ENCODE data around the gene TNNC1.

Gene TNNC1

DNA sequence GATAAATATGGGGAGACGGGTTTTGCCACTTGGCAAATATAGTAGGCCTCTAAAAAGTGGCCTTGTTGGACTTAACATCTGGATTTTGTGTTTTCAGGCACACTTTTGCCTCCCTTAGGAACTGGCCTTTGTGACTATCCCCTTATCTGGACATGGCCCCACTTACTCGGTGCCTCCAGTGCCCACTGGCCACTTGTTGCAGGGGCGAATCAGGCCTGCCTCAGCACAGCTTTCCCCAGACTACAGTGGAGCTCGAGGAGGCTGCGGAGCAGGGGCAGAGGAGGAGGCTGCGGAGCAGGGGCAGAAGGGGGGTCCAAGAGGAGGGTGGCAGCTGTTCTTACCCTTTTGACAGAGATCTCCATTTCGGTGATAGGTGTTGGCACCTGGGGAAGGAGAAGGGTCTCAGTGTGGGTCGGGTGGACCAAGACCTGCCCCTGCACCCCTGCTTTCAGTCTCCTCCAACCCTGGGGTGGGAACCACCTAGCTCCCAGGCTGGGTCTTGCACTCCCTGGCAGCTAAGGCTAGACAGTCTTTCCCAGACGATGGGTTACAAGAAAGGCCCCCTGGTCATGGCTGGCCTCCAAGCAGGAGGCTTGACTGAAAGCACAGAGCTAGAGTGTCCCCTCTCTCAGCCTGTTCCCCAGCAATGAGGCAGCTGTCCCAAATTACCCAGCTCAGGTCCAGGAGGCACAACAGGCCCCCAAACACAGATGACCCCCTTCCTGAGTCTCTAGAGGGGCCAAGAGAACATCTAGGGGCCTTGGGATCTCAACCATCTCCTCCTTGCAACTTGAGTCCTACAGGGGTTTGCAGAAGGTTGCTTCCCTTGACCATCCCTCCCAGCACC lies 15.0 kb downstream of the TNNC1 start:
- peak in 1 of 2 experiments; percentile 5 for DNase-seq (ENCODE audit: low spot score in 2 of 2)
- Histone ChIP-seq H3K4me1 (no peaks in the 10 kb centered on the region), H3K27me3 (ENCODE audit: low read depth) (no peaks in the 10 kb centered on the region), H3K36me3 (replicated peaks) (no peaks in the 10 kb centered on the region), H3K4me3 (no peak overlapping the region), H3K9me3 (no peaks in the 10 kb centered on the region)
- in situ Hi-C loops (cut with MboI; ENCODE audit: low sequenced_read_pairs): no loop called here

DNA sequence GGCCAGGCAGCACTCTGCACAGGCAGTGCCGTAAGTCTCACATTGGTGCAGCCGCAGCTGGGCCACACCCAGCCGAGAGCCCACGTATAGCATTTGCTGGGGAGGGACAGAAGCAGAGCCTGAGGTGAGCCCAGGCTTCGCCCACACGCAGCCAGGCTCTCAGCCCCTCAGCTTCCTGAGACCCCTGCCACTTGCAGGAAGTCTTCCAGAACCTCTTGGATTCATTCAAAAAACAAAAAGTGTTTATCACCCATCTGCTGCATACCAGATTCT lies 15.8 kb downstream of the TNNC1 start:
- DNase-seq (ENCODE audit: low spot score in 2 of 2): no peak
- H3K9me3 ChIP-seq: no peaks in the 10 kb centered on the region
- in situ Hi-C loops (cut with MboI; ENCODE audit: low sequenced_read_pairs): no loop called here
- H3K27me3 ChIP-seq (ENCODE audit: low read depth): no peaks in the 10 kb centered on the region
- H3K4me1 ChIP-seq: no peaks in the 10 kb centered on the region
- H3K4me3 ChIP-seq: no peak overlapping the region
- no peaks in the 10 kb centered on the region for H3K36me3 ChIP-seq (replicated peaks)

DNA sequence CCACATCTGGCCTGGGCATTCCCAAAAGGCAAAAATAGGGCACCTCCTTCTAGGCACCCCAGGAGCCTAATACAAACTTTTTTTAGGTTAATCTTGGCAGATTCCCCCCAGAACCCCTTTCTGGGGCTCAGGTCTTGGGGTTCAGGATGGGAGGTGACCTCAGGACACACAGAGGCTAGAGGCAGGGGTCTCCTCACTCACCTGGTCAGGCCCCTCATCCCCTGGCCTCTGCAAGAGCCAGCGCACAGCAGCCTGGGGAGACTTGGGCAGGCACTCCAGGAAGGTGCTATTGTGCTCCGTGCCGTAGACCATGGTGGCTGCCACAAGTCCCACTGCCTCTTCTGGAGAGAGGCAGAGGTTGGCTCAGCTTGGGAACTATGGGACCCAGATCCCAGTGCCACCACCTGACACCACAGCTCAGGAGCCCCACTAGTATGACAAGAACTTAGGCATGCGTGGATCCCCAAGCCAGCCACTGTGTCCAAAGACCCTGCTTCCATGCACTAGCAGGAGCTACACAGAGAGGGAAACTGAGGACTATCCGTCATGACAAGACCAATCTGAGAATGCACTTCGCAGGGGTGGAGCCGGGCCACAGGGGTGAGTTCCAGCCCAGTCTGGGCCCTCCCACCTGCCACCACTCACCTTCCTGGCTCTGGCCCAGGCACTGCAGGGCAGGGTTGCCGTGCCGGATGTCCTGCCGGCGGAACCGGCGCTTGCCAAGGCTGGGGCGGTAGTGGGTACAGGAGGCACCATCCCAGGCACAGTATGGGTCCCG lies 16.3 kb downstream of the TNNC1 start:
- in situ Hi-C loops (cut with MboI; ENCODE audit: low sequenced_read_pairs): no loop called here
- Histone ChIP-seq H3K27me3 (ENCODE audit: low read depth) (no peaks in the 10 kb centered on the region), H3K36me3 (replicated peaks) (no peaks in the 10 kb centered on the region), H3K4me3 (no peak overlapping the region), H3K4me1 (no peaks in the 10 kb centered on the region), H3K9me3 (no peaks in the 10 kb centered on the region)
- DNase-seq (ENCODE audit: low spot score in 2 of 2): peak in 1 of 2 experiments; percentile 4

DNA sequence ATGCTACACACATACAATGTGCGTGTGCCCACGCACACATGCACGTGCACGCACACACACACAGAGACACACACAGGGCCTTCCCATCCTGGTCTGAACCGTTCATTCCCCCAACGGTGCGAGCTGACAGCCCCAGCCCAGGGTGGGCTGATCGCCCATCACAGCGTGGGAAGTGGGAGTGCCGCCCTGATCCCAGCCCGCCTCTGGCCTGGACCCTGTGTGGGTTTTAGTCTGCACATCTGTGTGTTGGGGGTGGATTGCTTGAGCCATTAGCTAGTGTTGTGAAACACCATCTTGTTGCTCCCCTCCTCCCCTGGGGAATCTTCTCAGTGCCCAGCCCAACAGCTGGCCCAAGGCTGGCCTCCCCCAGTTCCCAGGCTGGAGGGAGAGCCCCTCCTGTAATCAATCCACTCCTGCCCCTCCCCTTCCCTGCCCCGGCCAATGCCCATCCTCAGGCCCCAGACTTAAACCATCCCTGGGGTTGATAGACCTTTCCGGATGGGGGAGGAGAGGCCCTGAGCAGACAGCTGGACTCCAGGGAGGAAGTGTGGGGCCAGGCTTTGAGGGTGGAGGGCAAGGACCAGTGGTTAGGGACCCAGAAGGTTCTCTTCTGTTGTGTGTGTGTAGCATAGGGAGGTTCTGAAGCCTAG lies 17.2 kb downstream of the TNNC1 start:
- DNase-seq (ENCODE audit: low spot score in 2 of 2): peak in 1 of 2 experiments; percentile 7
- H3K36me3 ChIP-seq (replicated peaks): no peaks in the 10 kb centered on the region
- no peak overlapping the region for H3K4me3 ChIP-seq
- H3K4me1 ChIP-seq: no peaks in the 10 kb centered on the region
- in situ Hi-C loops (cut with MboI; ENCODE audit: low sequenced_read_pairs): no loop called here
- H3K27me3 ChIP-seq (ENCODE audit: low read depth): no peaks in the 10 kb centered on the region
- no peaks in the 10 kb centered on the region for H3K9me3 ChIP-seq

DNA sequence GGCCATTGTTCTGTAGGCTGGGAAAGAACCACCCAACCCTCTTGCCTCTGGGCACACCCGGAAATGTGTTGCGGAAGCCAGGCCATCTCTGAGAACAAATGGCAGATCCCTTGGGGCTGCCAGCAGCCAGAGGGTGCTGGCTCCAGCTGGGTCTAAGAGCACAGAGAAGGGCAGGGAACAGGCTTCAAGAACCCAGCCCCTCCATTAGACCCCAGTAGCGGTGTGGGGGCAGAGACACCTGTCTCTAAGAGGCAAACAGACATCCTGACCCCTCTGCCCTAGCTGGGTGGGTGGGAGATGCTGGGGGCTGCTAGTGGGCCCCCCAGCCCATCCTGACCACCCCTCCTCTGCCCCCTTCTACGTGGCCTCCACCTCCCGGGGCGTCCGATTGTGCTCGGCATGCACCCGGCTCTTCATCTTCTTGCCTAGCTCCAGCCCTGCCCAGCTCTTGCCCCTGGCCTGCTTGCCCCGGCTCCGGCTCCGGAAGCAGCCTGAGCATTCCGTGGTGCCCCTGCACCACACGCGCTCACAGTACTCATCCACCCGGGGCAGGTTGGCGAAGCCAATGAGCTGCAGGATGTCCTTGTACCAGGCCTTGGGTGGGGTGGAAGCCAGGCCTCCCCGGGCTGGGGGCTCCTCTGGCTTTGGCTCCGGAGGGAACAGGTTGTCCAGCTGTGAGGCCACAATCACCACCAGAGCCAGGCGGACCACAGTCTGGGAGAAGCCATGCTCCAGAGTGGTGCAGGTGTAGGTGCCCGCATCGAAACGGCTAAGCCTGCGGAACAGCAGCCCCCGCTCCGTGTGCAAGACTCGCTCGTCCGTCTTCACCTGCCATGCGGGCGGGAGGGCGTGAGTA lies 18.4 kb downstream of the TNNC1 start:
- Histone ChIP-seq H3K36me3 (replicated peaks) (no peaks in the 10 kb centered on the region), H3K9me3 (no peaks in the 10 kb centered on the region), H3K4me3 (no peak overlapping the region), H3K27me3 (ENCODE audit: low read depth) (no peaks in the 10 kb centered on the region), H3K4me1 (no peaks in the 10 kb centered on the region)
- in situ Hi-C loops (cut with MboI; ENCODE audit: low sequenced_read_pairs): no loop called here
- DNase-seq (ENCODE audit: low spot score in 2 of 2): no peak

DNA sequence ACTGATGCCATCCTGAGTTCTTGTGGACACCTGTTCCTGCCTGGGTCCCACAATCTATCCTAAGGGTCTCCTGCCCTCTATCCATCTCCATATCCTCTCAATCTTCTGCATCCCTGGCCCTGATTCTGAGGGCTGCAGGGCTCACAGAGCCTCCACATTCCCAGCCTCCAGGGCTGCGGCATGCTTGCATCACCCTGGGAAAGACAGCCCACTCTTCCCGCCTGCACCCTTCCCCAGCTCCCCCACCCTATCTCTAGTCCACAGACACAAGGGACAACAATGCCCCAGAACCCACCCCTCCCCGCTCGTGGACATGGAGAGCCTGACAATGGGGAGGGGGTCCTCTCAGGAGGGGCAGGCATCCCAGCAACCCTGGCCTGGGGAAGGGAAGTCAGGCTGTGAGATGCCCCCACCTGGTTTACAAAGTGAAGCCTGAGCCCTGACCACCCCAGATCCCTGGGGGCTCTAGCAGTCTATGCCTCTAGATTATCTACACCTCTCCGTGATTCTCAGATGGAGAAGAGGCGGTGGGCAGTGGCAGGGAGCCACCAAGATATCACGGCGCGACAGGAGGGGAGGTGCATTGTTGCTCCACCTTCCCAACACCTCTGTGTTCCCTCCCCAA lies 19.2 kb downstream of the TNNC1 start:
- no peaks in the 10 kb centered on the region for H3K4me1 ChIP-seq
- H3K4me3 ChIP-seq: no peak overlapping the region

DNA sequence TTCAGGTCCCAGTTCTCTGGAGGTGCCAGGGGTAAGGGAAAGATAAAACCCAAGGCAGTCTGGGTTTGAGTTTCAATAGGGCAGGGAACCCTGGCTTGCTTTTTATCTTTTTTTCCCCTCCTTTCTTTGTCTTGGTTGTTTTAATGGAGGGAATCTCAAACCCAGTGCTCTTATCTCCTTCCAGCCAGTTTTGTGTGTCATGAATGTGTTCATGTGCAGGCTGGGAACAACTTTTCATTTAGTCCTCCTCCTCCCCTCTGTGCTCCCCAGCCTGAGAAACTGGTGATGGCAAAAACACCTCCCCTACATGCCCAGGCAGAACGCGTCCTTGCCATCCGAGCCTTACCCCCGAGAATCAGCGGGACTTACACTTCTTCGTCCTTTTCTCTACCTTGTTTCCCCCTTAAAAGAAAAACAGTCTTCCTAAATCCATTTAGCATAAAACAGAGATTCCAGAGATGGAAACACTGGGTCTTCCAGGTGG lies 19.8 kb downstream of the TNNC1 start:
- H3K27me3 ChIP-seq (ENCODE audit: low read depth): no peaks in the 10 kb centered on the region
- in situ Hi-C loops (cut with MboI; ENCODE audit: low sequenced_read_pairs): no loop called here
- no peaks in the 10 kb centered on the region for H3K36me3 ChIP-seq (replicated peaks)
- DNase-seq (ENCODE audit: low spot score in 2 of 2): no peak
- no peaks in the 10 kb centered on the region for H3K9me3 ChIP-seq
- H3K4me3 ChIP-seq: no peak overlapping the region
- no peaks in the 10 kb centered on the region for H3K4me1 ChIP-seq

More for the DNA sequence above, 19.2 kb downstream of the TNNC1 start:
- in situ Hi-C loops (cut with MboI; ENCODE audit: low sequenced_read_pairs): no loop called here
- Histone ChIP-seq H3K27me3 (ENCODE audit: low read depth) (no peaks in the 10 kb centered on the region), H3K36me3 (replicated peaks) (no peaks in the 10 kb centered on the region), H3K9me3 (no peaks in the 10 kb centered on the region)
- no peak for DNase-seq (ENCODE audit: low spot score in 2 of 2)

DNA sequence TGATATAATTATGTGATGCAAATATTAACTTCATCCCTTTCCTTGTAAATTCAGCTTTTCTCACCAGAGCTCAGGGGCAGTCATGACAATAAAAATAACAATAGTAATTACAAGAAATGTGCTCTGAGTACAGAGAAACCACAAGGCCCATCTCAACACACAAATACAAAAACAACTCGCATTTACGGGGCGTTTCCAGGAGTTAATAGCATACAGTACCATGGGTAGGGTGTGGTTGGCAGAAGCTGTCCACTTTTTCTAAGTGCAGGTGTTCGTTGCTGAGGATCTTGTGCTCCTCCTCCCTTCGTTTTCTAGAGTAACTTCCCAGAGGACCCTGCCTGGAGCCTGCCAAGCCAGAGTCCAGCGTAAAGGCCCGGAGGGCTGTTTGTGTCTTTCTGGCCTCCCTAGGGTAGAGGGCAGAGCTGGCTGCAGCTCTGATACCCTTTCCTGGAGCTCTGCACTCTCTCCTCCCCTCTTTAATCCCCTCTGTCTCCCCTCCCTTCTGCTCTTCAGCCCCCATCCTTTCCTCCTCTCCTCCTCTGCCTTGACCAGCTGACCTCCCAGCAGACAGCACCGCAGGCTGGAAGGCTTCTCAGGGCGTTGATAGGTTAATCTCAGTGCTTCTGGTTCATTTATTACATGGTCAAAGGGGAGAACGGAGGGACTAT lies 20.4 kb downstream of the TNNC1 start:
- no peaks in the 10 kb centered on the region for H3K4me1 ChIP-seq
- H3K4me3 ChIP-seq: no peak overlapping the region

DNA sequence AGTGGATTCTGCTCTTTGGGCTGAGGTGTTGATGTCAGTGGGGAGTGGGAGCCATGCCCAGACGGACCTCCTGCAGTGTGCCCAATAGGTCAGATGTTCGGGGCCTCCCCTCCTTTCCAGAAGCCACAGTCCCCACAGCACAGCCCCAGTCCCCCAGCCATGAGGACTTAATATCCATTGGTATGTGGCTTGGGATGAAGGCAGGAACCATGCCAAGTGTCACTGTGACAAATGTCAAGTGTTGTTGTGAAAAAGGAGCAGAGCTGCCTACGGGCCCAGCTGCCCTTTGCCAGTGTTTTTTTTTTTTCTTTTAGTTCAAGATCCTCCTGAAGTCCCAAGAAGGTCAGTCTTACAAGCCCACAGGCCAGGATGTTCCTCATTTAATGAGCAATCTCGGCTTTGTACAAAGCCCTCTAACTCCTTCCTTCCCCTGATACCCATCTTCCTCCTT lies 21.1 kb downstream of the TNNC1 start:
- in situ Hi-C loops (cut with MboI; ENCODE audit: low sequenced_read_pairs): no loop called here
- H3K4me1 ChIP-seq: no peaks in the 10 kb centered on the region
- H3K9me3 ChIP-seq: no peaks in the 10 kb centered on the region
- no peaks in the 10 kb centered on the region for H3K27me3 ChIP-seq (ENCODE audit: low read depth)
- no peak overlapping the region for H3K4me3 ChIP-seq
- H3K36me3 ChIP-seq (replicated peaks): no peaks in the 10 kb centered on the region
- no peak for DNase-seq (ENCODE audit: low spot score in 2 of 2)

More for the DNA sequence above, 20.4 kb downstream of the TNNC1 start:
- Histone ChIP-seq H3K27me3 (ENCODE audit: low read depth) (no peaks in the 10 kb centered on the region), H3K36me3 (replicated peaks) (no peaks in the 10 kb centered on the region), H3K9me3 (no peaks in the 10 kb centered on the region)
- DNase-seq (ENCODE audit: low spot score in 2 of 2): no peak
- in situ Hi-C loops (cut with MboI; ENCODE audit: low sequenced_read_pairs): no loop called here

DNA sequence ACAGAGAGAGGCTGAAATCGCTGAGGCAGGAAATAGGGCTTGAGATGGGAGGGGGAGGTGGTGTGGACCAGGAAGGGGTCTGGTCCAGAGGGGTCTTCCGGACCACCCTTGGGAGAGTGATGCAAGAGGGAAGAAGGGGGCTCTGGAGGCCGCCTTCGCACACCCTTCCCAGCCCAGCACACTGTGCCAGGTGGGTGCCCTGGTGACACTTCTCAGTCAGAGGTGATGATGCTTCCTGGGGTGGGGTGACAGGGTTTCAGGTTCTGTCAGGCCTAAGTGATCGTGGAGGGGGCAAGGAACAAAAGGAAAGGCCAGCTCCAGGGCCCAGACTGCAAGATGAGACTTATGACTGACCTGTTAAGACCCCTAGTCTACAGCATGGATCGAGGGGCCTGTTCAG lies 21.6 kb downstream of the TNNC1 start:
- Histone ChIP-seq H3K36me3 (replicated peaks) (no peaks in the 10 kb centered on the region), H3K27me3 (ENCODE audit: low read depth) (no peaks in the 10 kb centered on the region), H3K9me3 (no peaks in the 10 kb centered on the region), H3K4me1 (no peaks in the 10 kb centered on the region), H3K4me3 (no peak overlapping the region)
- DNase-seq (ENCODE audit: low spot score in 2 of 2): no peak
- in situ Hi-C loops (cut with MboI; ENCODE audit: low sequenced_read_pairs): no loop called here

- in situ Hi-C loops (cut with MboI; ENCODE audit: low sequenced_read_pairs): no loop called here
- DNase-seq (ENCODE audit: low spot score in 2 of 2): no peak
- Histone ChIP-seq H3K4me3 (no peak overlapping the region), H3K4me1 (no peaks in the 10 kb centered on the region), H3K27me3 (ENCODE audit: low read depth) (no peaks in the 10 kb centered on the region), H3K9me3 (no peaks in the 10 kb centered on the region), H3K36me3 (replicated peaks) (no peaks in the 10 kb centered on the region)
These were observed 22.2 kb downstream of the TNNC1 start for GRCh38 chr3:52431459-52432223.

DNA sequence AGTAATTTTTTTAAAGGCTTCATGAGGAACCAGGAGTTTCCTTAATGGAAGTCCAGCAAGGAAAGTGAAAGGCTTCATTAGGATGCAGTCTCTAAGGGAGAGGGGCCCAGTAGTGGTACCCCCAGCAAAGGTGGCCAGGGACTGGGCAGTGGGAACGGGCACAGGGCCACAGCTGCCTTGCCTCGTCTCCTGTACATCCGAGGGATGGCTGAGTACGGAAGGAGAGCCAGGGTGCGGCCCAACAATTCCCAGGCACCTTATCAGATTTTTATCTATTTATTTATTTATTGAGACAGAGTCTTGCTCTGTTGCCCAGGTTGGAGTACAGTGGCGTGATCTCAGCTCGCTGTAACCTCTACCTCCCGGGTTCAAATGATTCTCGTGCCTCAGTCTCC lies 23.4 kb downstream of the TNNC1 start:
- in situ Hi-C loops (cut with MboI; ENCODE audit: low sequenced_read_pairs): no loop called here
- H3K4me1 ChIP-seq: no peaks in the 10 kb centered on the region

More for the DNA sequence above, 23.4 kb downstream of the TNNC1 start:
- DNase-seq (ENCODE audit: low spot score in 2 of 2): no peak
- H3K9me3 ChIP-seq: no peaks in the 10 kb centered on the region
- no peak overlapping the region for H3K4me3 ChIP-seq
- no peaks in the 10 kb centered on the region for H3K27me3 ChIP-seq (ENCODE audit: low read depth)
- H3K36me3 ChIP-seq (replicated peaks): no peaks in the 10 kb centered on the region

Measured in HAP-1 (cell line).